GM12891 (cell line): Measurements from ENCODE around the gene MAD1L1.

Experiments
- PAX5 ChIP-seq: IDR thresholded peaks from 2 replicates; pipeline ENCODE4 v1.6.1; 2011; ENCODE audit warnings: low read length, moderate library complexity, mild to moderate bottlenecking; ENCODE audit not compliant: insufficient read depth, severe bottlenecking
- POLR2A ChIP-seq: IDR thresholded peaks from 2 replicates; pipeline ENCODE4 v1.6.1; 2011; ENCODE audit warnings: low read depth, low read length, control low read depth
- POLR2AphosphoS5 ChIP-seq: IDR thresholded peaks from 2 replicates; pipeline ENCODE4 v1.6.1; 2011; ENCODE audit warnings: low read depth, low read length, control low read depth
- POU2F2 ChIP-seq: IDR thresholded peaks from 2 replicates; pipeline ENCODE4 v1.6.1; 2011; ENCODE audit warnings: low read depth, mild to moderate bottlenecking, control low read depth, low read length, moderate library complexity
- SPI1 ChIP-seq: IDR thresholded peaks from 2 replicates; pipeline ENCODE4 v1.6.1; 2011; ENCODE audit warnings: low read depth, low read length, control low read depth
- TAF1 ChIP-seq: IDR thresholded peaks from 2 replicates; pipeline ENCODE4 v1.6.1; 2011; ENCODE audit warnings: low read depth, low read length, control low read depth

GRCh38 chr7:2116989-2117591, 115.7 kb downstream of the MAD1L1 start:
- no peak for TF ChIP-seq POLR2A
- TF ChIP-seq SPI1, result no peak
- no peak for TF ChIP-seq POLR2AphosphoS5
- no peak for TF ChIP-seq TAF1
- no peak for TF ChIP-seq PAX5
- no peak for TF ChIP-seq POU2F2
